Lower leg skin (tissue), 3 donors: ENCODE results near the gene SIGLEC14.

Experiments
- POLR2A ChIP-seq, 2 donors: fragments of 450-650 bp; IDR thresholded peaks; one replicate each; pipeline ENCODE4 v1.6.1; 2016 to 2017; ENCODE audit warnings: antibody characterized with exemption in 2 of 2, mild to moderate bottlenecking in 1 of 2, moderate library complexity in 1 of 2
- TF ChIP-seq, protein P1 (sequence below), 3 donors: fragments of 450-650 bp; IDR thresholded peaks; one replicate each; pipeline ENCODE4 v1.5.1; 2016; ENCODE audit warnings: antibody characterized with exemption in 3 of 3, mild to moderate bottlenecking in 3 of 3, moderate library complexity in 2 of 3

DNA sequence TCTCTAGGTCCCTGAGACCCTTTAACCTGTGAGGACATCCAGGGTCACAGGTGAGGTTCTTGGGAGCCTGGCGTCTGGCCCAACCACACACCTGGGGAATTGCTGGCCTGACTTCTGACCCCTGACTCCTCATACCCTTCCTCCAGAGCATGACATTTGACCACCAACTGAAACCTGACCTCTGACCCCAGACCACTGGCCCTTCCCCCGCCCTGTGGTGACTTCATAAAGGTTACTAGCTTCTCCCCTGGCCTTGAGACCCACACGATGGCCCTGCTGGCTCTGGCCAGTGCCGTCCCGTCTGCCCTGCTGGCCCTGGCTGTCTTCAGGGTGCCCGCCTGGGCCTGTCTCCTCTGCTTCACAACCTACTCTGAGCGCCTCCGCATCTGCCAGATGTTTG lies 46.6 kb upstream of the SIGLEC14 start, which contains the start of gene SPACA6:
- TF ChIP-seq, protein P1, sequence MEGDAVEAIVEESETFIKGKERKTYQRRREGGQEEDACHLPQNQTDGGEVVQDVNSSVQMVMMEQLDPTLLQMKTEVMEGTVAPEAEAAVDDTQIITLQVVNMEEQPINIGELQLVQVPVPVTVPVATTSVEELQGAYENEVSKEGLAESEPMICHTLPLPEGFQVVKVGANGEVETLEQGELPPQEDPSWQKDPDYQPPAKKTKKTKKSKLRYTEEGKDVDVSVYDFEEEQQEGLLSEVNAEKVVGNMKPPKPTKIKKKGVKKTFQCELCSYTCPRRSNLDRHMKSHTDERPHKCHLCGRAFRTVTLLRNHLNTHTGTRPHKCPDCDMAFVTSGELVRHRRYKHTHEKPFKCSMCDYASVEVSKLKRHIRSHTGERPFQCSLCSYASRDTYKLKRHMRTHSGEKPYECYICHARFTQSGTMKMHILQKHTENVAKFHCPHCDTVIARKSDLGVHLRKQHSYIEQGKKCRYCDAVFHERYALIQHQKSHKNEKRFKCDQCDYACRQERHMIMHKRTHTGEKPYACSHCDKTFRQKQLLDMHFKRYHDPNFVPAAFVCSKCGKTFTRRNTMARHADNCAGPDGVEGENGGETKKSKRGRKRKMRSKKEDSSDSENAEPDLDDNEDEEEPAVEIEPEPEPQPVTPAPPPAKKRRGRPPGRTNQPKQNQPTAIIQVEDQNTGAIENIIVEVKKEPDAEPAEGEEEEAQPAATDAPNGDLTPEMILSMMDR (IDR thresholded peaks at IDR 0.05) = no peak
- no peak for TF ChIP-seq POLR2A (IDR thresholded peaks at IDR 0.05)
